Measurements from ENCODE around the gene NUDT19.
"Not testable (repeated sequence)": the region's sequence is repeated elsewhere in the genome, so short reads cannot be mapped to it uniquely, and the experiment has no call there.

NUDT19 gene

GRCh38 chr19:32716203-32716602 lies 24.6 kb downstream of the NUDT19 start:
- DNase-seq (ENCODE audit: low spot score), result not testable (repeated sequence)

- no peak for DNase-seq (ENCODE audit: low spot score)
These were observed 25.9 kb downstream of the NUDT19 start for GRCh38 chr19:32717496-32717895.

- no peak for DNase-seq (ENCODE audit: low spot score)
These were observed 26.7 kb downstream of the NUDT19 start for GRCh38 chr19:32718286-32718685.

GRCh38 chr19:32719611-32720059 lies 28.0 kb downstream of the NUDT19 start, which contains the start of gene TDRD12:
TSS of gene TDRD12 (plus strand) at chr19:32719767. CDS start at chr19:32720073, 306 bp downstream.
- no peak for DNase-seq (ENCODE audit: low spot score)

- DNase-seq (ENCODE audit: low spot score), result no peak
These were observed 28.8 kb downstream of the NUDT19 start for GRCh38 chr19:32720216-32720935.

- DNase-seq (ENCODE audit: low spot score), result no peak
These were observed 29.3 kb downstream of the NUDT19 start for GRCh38 chr19:32720936-32721250.

- DNase-seq (ENCODE audit: low spot score), result no peak
These were observed 44.3 kb downstream of the NUDT19 start for GRCh38 chr19:32735936-32736335.

GRCh38 chr19:32743021-32743420 lies 51.4 kb downstream of the NUDT19 start:
- no peak for DNase-seq (ENCODE audit: low spot score)

GRCh38 chr19:32743447-32743846 lies 51.8 kb downstream of the NUDT19 start:
- DNase-seq (ENCODE audit: low spot score), result no peak

- DNase-seq (ENCODE audit: low spot score), result no peak
These were observed 53.1 kb downstream of the NUDT19 start for GRCh38 chr19:32744555-32745325.

GRCh38 chr19:32745594-32746251 lies 54.1 kb downstream of the NUDT19 start:
- DNase-seq (ENCODE audit: low spot score), result not testable (repeated sequence)

GRCh38 chr19:32746631-32747196 lies 55.1 kb downstream of the NUDT19 start:
- peak; percentile 20 for DNase-seq (ENCODE audit: low spot score)

GRCh38 chr19:32748497-32748896 lies 56.9 kb downstream of the NUDT19 start:
- no peak for DNase-seq (ENCODE audit: low spot score)

GRCh38 chr19:32748948-32749347 lies 57.3 kb downstream of the NUDT19 start:
- DNase-seq (ENCODE audit: low spot score), result no peak

- no peak for DNase-seq (ENCODE audit: low spot score)
These were observed 57.7 kb downstream of the NUDT19 start for GRCh38 chr19:32749361-32749760.

- no peak for DNase-seq (ENCODE audit: low spot score)
These were observed 58.9 kb downstream of the NUDT19 start for GRCh38 chr19:32750441-32751055.

GRCh38 chr19:32751066-32751465 lies 59.4 kb downstream of the NUDT19 start:
- DNase-seq (ENCODE audit: low spot score), result no peak

GRCh38 chr19:32757189-32757588 lies 65.6 kb downstream of the NUDT19 start:
- DNase-seq (ENCODE audit: low spot score), result no peak
